AG04450 (cell line): ENCODE data around the gene FABP7. TPM values are rescaled to one million over a fixed set of nuclear protein-coding genes. Genes with fewer than 3 reads are reported as not detected.

Experiments
- CTCF ChIA-PET: fragments of 300-600, 350-600 bp; formaldehyde crosslinking; extraction: SDS; loops from one replicate; lab custom pipeline; 2022; ENCODE audit warnings: antibody characterized with exemption, inconsistent platforms; lab: Charles Lee
- POLR2A ChIA-PET: fragments of 350-600 bp; formaldehyde crosslinking; extraction: SDS; loops from one replicate; lab custom pipeline; 2021; ENCODE audit warnings: antibody characterized with exemption, inconsistent platforms; lab: Yijun Ruan, JAX
- DNase-seq: peaks from one replicate; pipeline ENCODE4 v3.0.0-alpha.2; 2011; ENCODE audit warnings: low read depth, low spot score
- H3K27ac ChIP-seq: one replicate; pipeline ENCODE4 v1.5.1; 2012; ENCODE audit warnings: low read depth, low read length, control low read depth
- H3K27me3 ChIP-seq: one replicate; pipeline ENCODE4 v1.6.0; 2012; ENCODE audit warnings: low read length; ENCODE audit not compliant: control insufficient read depth, insufficient read depth
- H3K4me3 ChIP-seq: 2 replicates; pipeline ENCODE4 v1.5.1; 2011; ENCODE audit warnings: mild to moderate bottlenecking, low read depth, low read length, control low read depth
- H3K9me3 ChIP-seq: 2 replicates; pipeline ENCODE4 v1.5.1; 2012; ENCODE audit warnings: low read length; ENCODE audit not compliant: control insufficient read depth, insufficient read depth
- polyA plus RNA-seq: library from polyadenylated mRNA; depleted of rRNA; stranded (reverse); fragments of >200 nt; gene quantifications from 2 replicates; pipeline ENCODE4 v1.2.3, GENCODE V29; 2011; rRNA removed
- small RNA-seq: library from RNA; depleted of rRNA; stranded (forward); fragments of <200 nt; gene quantifications from one replicate; pipeline ENCODE3, GENCODE V24; 2012; ENCODE audit warnings: low read depth; ENCODE audit not compliant: insufficient read length
- TF ChIP-seq, protein P1 (sequence below): IDR thresholded peaks from 2 replicates; pipeline ENCODE4 v1.5.1; 2011; ENCODE audit warnings: low read depth, low read length, control low read depth, inconsistent platforms

Gene FABP7
- polyA plus RNA-seq, 1 experiment, result not detected

GRCh38 chr6:122831511-122831910 lies 52.0 kb downstream of the FABP7 start:
- ChIA-PET CTCF (interaction anchor here (2.1 kb wide), 1 partner anchor 8 kb away, joined by 13 read pairs; no protein-coding TSS in a partner anchor), POLR2A (no interaction called here)
- no peak overlapping the region for H3K4me3 ChIP-seq
- no peak for DNase-seq
- peaks cover 7% of the 10 kb centered on the region for H3K27me3 ChIP-seq
- H3K27ac ChIP-seq, result no peak overlapping the region
- TF ChIP-seq, protein P1, sequence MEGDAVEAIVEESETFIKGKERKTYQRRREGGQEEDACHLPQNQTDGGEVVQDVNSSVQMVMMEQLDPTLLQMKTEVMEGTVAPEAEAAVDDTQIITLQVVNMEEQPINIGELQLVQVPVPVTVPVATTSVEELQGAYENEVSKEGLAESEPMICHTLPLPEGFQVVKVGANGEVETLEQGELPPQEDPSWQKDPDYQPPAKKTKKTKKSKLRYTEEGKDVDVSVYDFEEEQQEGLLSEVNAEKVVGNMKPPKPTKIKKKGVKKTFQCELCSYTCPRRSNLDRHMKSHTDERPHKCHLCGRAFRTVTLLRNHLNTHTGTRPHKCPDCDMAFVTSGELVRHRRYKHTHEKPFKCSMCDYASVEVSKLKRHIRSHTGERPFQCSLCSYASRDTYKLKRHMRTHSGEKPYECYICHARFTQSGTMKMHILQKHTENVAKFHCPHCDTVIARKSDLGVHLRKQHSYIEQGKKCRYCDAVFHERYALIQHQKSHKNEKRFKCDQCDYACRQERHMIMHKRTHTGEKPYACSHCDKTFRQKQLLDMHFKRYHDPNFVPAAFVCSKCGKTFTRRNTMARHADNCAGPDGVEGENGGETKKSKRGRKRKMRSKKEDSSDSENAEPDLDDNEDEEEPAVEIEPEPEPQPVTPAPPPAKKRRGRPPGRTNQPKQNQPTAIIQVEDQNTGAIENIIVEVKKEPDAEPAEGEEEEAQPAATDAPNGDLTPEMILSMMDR, result no peak
- H3K9me3 ChIP-seq, result no peaks in the 10 kb centered on the region

DNA sequence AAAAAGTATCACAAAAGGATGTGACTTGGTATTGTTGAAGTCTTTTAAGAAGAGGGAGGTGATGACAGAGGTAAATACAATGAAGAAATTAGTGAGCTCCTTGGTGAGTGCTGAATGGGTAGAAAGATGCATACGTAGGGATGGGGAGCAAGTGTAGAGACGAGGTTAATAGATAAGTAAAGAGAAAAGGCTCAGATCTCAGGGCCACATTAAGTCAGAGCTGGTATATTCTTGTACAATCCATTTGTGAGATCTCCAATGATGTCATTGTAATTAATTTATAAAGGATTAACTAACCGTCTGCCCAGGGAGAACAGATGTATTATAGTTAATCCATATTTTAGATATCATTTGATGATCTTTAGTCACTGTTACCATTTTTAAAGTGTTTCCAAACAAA lies 52.9 kb downstream of the FABP7 start:
- no peak overlapping the region for H3K4me3 ChIP-seq
- ChIA-PET CTCF (interaction anchor here (0.6 kb wide), 1 partner anchor 37 kb away, joined by 5 read pairs; no protein-coding TSS in a partner anchor), POLR2A (interaction anchor here (0.6 kb wide), 1 partner anchor 31 kb away, joined by 12 read pairs; no protein-coding TSS in a partner anchor)
- H3K9me3 ChIP-seq, result no peaks in the 10 kb centered on the region
- DNase-seq, result no peak
- TF ChIP-seq, protein P1, result no peak
- no peak overlapping the region for H3K27ac ChIP-seq
- peaks cover 7% of the 10 kb centered on the region for H3K27me3 ChIP-seq

GRCh38 chr6:122833021-122833491 lies 53.5 kb downstream of the FABP7 start:
- POLR2A ChIA-PET, result interaction anchor here (0.6 kb wide), 1 partner anchor 31 kb away, joined by 12 read pairs; no protein-coding TSS in a partner anchor
- DNase-seq, result no peak
- Histone ChIP-seq H3K9me3 (no peaks in the 10 kb centered on the region), H3K27me3 (peaks cover 7% of the 10 kb centered on the region), H3K27ac (no peak overlapping the region), H3K4me3 (no peak overlapping the region)
- CTCF ChIA-PET, result no interaction called here
- TF ChIP-seq, protein P1, result no peak

Small RNAs within 50 kb of the gene (small RNA-seq; reads per million reads assigned to genes)
- not detected for gene RN7SL564P

Other genes with a start within 250 kb of the FABP7 start
- 5.5 and 8.1 TPM in 2 replicates for gene PKIB, start 169.3 kb upstream of the FABP7 start, polyA plus RNA-seq
- 84.4 and 105 TPM in 2 replicates for gene SMPDL3A, start 9.5 kb downstream of the FABP7 start, polyA plus RNA-seq
- not detected in 2 replicates for gene CLVS2, start 216.5 kb downstream of the FABP7 start, polyA plus RNA-seq